A549 (cell line): ENCODE results near the gene PTPRN2. TPM values are rescaled to one million over a fixed set of nuclear protein-coding genes. Genes with fewer than 3 reads are reported as not detected.

Source experiments
- ATAC-seq, 2 experiments: fragments of 200-7000 bp in 1 of 2; fragments of >200 bp in 1 of 2; cut with Nextera tagmentation in 1 of 2; cut with Tn5 transposase in 1 of 2; 3 replicates each; pipeline versions ENCODE4 v1.8.0 to v1.9.1; 2018 to 2020; ENCODE audit warnings: mild to moderate bottlenecking in 1 of 2, moderate library complexity in 1 of 2
- CTCF ChIA-PET: fragments of 300-600 bp; sonication (Branson Sonifier 250); formaldehyde crosslinking; extraction: SDS; loops from one replicate; lab custom pipeline; 2021; ENCODE audit warnings: antibody characterized with exemption, inconsistent platforms; lab: Yijun Ruan, JAX
- POLR2A ChIA-PET: fragments of 350-600 bp; formaldehyde crosslinking; extraction: SDS; loops from one replicate; lab custom pipeline; 2021; ENCODE audit warnings: antibody characterized with exemption, inconsistent platforms; lab: Yijun Ruan, JAX
- DNase-seq, 2 experiments: peaks; one replicate each; pipeline versions ENCODE4 v3.0.0 to v3.0.0-alpha.2; 2011 to 2016; ENCODE audit warnings: low read depth in 1 of 2, low spot score in 1 of 2
- FAIRE-seq: peaks from 2 replicates; lab custom pipeline; 2011; peaks lifted over from hg19 to GRCh38; lab: Jason Lieb, UNC
- H3K27ac ChIP-seq, 2 experiments: fragments of >200 bp; sonication (Bioruptor Twin); formaldehyde crosslinking; 3 replicates each; pipeline ENCODE4 v1.5.1; 2016 to 2017
- H3K4me1 ChIP-seq: fragments of >200 bp; sonication (Bioruptor Twin); formaldehyde crosslinking; 3 replicates; pipeline ENCODE4 v1.6.1; 2016
- H3K4me2 ChIP-seq: fragments of >200 bp; sonication (Bioruptor Twin); formaldehyde crosslinking; 3 replicates; pipeline ENCODE4 v1.6.1; 2016
- H3K4me3 ChIP-seq: fragments of >200 bp; sonication (Bioruptor Twin); formaldehyde crosslinking; 3 replicates; pipeline ENCODE4 v1.5.1; 2016
- H3K9me3 ChIP-seq: fragments of >200 bp; sonication (Bioruptor Twin); formaldehyde crosslinking; 3 replicates; pipeline ENCODE4 v1.6.1; 2016
- BHLHE40 ChIP-seq: IDR thresholded peaks from 2 replicates; pipeline ENCODE4 v1.6.1; 2012; ENCODE audit warnings: low read depth, low read length, inconsistent platforms
- CBX8 ChIP-seq: fragments of 200-600 bp; sonication (generic); IDR thresholded peaks from 2 replicates; pipeline ENCODE4 v1.6.1; 2016
- CEBPB ChIP-seq, 2 experiments: fragments of >200 bp in 1 of 2; sonication (Bioruptor Twin) in 1 of 2; formaldehyde crosslinking in 1 of 2; IDR thresholded peaks; 2 replicates each; pipeline ENCODE4 v1.6.1; 2012 to 2016
- EHF ChIP-seq: fragments of 250-450 bp; sonication (Bioruptor Pico); IDR thresholded peaks from 2 replicates; pipeline ENCODE4 v1.5.0; 2020; ENCODE audit warnings: mild to moderate bottlenecking
- HEYL ChIP-seq: fragments of 250-450 bp; sonication (Bioruptor Pico); IDR thresholded peaks from 2 replicates; pipeline ENCODE4 v1.8.0; 2021; ENCODE audit warnings: mild to moderate bottlenecking, moderate library complexity
- KDM1A ChIP-seq: fragments of 200-600 bp; sonication (generic); IDR thresholded peaks from 2 replicates; pipeline ENCODE4 v1.6.1; 2016; ENCODE audit warnings: low read depth, mild to moderate bottlenecking
- MYC ChIP-seq: IDR thresholded peaks from 2 replicates; pipeline ENCODE4 v1.6.1; 2012; ENCODE audit warnings: mild to moderate bottlenecking, inconsistent platforms, low read length, improper control_type of control experiment, borderline replicate concordance
- NR3C1 ChIP-seq: fragments of >200 bp; sonication (Bioruptor Twin); formaldehyde crosslinking; IDR thresholded peaks from 3 replicates; pipeline ENCODE4 v1.6.1; 2017
- PHF8 ChIP-seq: fragments of 200-600 bp; sonication (generic); IDR thresholded peaks from 2 replicates; pipeline ENCODE4 v1.6.1; 2016; ENCODE audit warnings: low read depth, mild to moderate bottlenecking, antibody characterized with exemption, moderate library complexity, borderline replicate concordance
- POLR2AphosphoS2 ChIP-seq: conservative IDR thresholded peaks from 2 replicates; pipeline ENCODE4 v1.6.1; 2012; ENCODE audit warnings: low read length, improper control_type of control experiment, inconsistent platforms
- RCOR1 ChIP-seq: fragments of 150-350 bp; IDR thresholded peaks from 2 replicates; pipeline ENCODE4 v1.6.1; 2014; ENCODE audit warnings: antibody characterized with exemption, low read length, low read depth
- RNF2 ChIP-seq: fragments of 200-600 bp; sonication (generic); IDR thresholded peaks from 2 replicates; pipeline ENCODE4 v1.6.1; 2016; ENCODE audit warnings: low read depth, mild to moderate bottlenecking, antibody characterized with exemption, moderate library complexity, borderline replicate concordance
- SMC3 ChIP-seq: fragments of >200 bp; sonication (Bioruptor Twin); formaldehyde crosslinking; IDR thresholded peaks from 3 replicates; pipeline ENCODE4 v1.6.1; 2018; ENCODE audit warnings: inconsistent platforms
- ZC3H11A ChIP-seq: fragments of 450-650 bp; IDR thresholded peaks from 2 replicates; pipeline ENCODE4 v1.6.1; 2014; ENCODE audit warnings: antibody characterized with exemption, mild to moderate bottlenecking
- ZFP36 ChIP-seq: fragments of 450-650 bp; IDR thresholded peaks from 2 replicates; pipeline ENCODE4 v1.6.1; 2014; ENCODE audit warnings: borderline replicate concordance; ENCODE audit not compliant: partially characterized antibody
- ZSCAN20 ChIP-seq: fragments of 250-450 bp; sonication (Bioruptor Pico); IDR thresholded peaks from 2 replicates; pipeline ENCODE4 v1.8.0; 2022; ENCODE audit warnings: mild to moderate bottlenecking, moderate library complexity
- WGBS: methylation state at CpG from one replicate; pipeline ENCODE4 v1.1.6; 2017; ENCODE audit errors: missing lambda C conversion rate; 5-methylcytosine and 5-hydroxymethylcytosine counted together
- polyA plus RNA-seq, 4 experiments: library from polyadenylated mRNA; depleted of rRNA in 3 of 4; stranded (reverse); fragments of >200 nt; fragmentation: RNase III in 1 of 4; extraction: RNeasy Plus Mini Kit Qiagen cat#74134 plus additional on column Dnase treatment in 1 of 4; gene quantifications; 2 replicates in 3 of 4; 3 replicates in 1 of 4; pipeline ENCODE4 v1.2.3, GENCODE V29; 2011 to 2017
- TF ChIP-seq, protein P1 (sequence below): fragments of 200-600 bp; sonication (generic); IDR thresholded peaks from 2 replicates; pipeline ENCODE4 v1.6.1; 2016; ENCODE audit warnings: antibody characterized with exemption, mild to moderate bottlenecking, moderate library complexity
- TF ChIP-seq, protein P2 (sequence below): fragments of >200 bp; sonication (Bioruptor Twin); formaldehyde crosslinking; IDR thresholded peaks from 3 replicates; pipeline ENCODE4 v1.6.1; 2016
- TF ChIP-seq, protein P3 (sequence below): fragments of 150-350 bp; IDR thresholded peaks from 2 replicates; pipeline ENCODE4 v1.6.1; 2014; ENCODE audit warnings: low read depth, mild to moderate bottlenecking, low read length
- TF ChIP-seq, protein P4 (sequence below): fragments of >200 bp; sonication (Bioruptor Twin); formaldehyde crosslinking; IDR thresholded peaks from 2 replicates; pipeline ENCODE4 v1.6.1; 2016
- TF ChIP-seq, protein P5 (sequence below): fragments of 250-450 bp; sonication (Bioruptor Pico); IDR thresholded peaks from 2 replicates; pipeline ENCODE4 v1.5.0; 2020; ENCODE audit warnings: low read depth, mild to moderate bottlenecking, moderate library complexity
- TF ChIP-seq, protein P6 (sequence below): fragments of 450-650 bp; IDR thresholded peaks from 2 replicates; pipeline ENCODE4 v1.6.1; 2014; ENCODE audit warnings: antibody characterized with exemption

The PTPRN2 gene
- polyA plus RNA-seq, 2 of the 4 experiments (the other 2 are of a cell fraction) = 0.41 to 1.2 TPM

DNA sequence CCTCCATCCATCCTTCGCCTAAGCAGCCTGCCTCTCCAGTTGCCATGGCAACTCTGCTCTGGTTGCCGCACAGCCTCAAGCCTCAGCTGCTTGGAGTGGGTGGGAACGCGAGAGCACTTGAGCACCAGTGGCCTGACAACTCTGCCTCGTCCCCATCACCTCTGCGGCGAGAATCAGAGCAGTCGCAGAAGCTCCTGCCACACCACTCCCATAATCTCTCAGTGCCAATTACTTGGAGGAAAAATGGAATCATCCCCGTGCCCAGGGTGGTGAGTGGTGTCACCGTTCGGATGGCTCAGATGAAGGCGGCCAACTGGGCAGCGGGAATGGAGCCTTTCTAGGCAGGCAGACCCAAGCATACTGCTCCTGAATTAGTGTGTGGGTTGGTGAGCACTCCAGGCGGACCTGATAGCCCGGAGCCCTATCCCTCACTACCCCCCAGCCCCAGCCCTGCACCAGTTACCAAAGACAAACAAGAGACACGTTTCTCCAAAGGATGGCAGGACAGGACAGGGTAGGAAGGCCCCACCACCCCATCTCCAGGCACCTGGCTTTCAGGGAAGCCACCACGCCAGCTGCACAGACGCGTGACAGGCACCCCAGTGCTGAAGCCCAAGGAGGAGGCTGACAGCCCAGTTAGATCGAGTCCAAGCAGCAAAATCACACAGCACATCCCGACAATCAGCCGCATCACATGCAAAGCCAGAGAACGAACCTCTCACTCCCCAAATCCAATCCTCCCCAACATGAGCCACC is 335.4 kb downstream of the PTPRN2 start:
- DNase-seq = no peak
- ATAC-seq = no peak
- H3K9me3 ChIP-seq = no peaks in the 10 kb centered on the region
- CTCF ChIA-PET = interaction anchor here (0.6 kb wide), 1 partner anchor 106 kb away, joined by 3 read pairs; no protein-coding TSS in a partner anchor
- TF ChIP-seq, protein P1, sequence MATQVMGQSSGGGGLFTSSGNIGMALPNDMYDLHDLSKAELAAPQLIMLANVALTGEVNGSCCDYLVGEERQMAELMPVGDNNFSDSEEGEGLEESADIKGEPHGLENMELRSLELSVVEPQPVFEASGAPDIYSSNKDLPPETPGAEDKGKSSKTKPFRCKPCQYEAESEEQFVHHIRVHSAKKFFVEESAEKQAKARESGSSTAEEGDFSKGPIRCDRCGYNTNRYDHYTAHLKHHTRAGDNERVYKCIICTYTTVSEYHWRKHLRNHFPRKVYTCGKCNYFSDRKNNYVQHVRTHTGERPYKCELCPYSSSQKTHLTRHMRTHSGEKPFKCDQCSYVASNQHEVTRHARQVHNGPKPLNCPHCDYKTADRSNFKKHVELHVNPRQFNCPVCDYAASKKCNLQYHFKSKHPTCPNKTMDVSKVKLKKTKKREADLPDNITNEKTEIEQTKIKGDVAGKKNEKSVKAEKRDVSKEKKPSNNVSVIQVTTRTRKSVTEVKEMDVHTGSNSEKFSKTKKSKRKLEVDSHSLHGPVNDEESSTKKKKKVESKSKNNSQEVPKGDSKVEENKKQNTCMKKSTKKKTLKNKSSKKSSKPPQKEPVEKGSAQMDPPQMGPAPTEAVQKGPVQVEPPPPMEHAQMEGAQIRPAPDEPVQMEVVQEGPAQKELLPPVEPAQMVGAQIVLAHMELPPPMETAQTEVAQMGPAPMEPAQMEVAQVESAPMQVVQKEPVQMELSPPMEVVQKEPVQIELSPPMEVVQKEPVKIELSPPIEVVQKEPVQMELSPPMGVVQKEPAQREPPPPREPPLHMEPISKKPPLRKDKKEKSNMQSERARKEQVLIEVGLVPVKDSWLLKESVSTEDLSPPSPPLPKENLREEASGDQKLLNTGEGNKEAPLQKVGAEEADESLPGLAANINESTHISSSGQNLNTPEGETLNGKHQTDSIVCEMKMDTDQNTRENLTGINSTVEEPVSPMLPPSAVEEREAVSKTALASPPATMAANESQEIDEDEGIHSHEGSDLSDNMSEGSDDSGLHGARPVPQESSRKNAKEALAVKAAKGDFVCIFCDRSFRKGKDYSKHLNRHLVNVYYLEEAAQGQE = no peak
- no peak for TF ChIP-seq ZC3H11A
- no peak for TF ChIP-seq SMC3
- no peak for TF ChIP-seq ZSCAN20 (CRISPR knock-in tag)
- no peak for TF ChIP-seq BHLHE40
- TF ChIP-seq CEBPB (IDR thresholded peaks at IDR 0.05) = no peak
- TF ChIP-seq NR3C1 = no peak
- TF ChIP-seq ZFP36 = no peak
- TF ChIP-seq, protein P2, sequence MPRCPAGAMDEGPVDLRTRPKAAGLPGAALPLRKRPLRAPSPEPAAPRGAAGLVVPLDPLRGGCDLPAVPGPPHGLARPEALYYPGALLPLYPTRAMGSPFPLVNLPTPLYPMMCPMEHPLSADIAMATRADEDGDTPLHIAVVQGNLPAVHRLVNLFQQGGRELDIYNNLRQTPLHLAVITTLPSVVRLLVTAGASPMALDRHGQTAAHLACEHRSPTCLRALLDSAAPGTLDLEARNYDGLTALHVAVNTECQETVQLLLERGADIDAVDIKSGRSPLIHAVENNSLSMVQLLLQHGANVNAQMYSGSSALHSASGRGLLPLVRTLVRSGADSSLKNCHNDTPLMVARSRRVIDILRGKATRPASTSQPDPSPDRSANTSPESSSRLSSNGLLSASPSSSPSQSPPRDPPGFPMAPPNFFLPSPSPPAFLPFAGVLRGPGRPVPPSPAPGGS = no peak
- TF ChIP-seq PHF8 = no peak
- no peak for TF ChIP-seq MYC
- TF ChIP-seq HEYL = no peak
- TF ChIP-seq, protein P3, sequence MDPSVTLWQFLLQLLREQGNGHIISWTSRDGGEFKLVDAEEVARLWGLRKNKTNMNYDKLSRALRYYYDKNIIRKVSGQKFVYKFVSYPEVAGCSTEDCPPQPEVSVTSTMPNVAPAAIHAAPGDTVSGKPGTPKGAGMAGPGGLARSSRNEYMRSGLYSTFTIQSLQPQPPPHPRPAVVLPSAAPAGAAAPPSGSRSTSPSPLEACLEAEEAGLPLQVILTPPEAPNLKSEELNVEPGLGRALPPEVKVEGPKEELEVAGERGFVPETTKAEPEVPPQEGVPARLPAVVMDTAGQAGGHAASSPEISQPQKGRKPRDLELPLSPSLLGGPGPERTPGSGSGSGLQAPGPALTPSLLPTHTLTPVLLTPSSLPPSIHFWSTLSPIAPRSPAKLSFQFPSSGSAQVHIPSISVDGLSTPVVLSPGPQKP = no peak
- TF ChIP-seq POLR2AphosphoS2 = no peak
- TF ChIP-seq, protein P4, sequence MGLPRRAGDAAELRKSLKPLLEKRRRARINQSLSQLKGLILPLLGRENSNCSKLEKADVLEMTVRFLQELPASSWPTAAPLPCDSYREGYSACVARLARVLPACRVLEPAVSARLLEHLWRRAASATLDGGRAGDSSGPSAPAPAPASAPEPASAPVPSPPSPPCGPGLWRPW = no peak
- TF ChIP-seq, all 56 proteins: peak for 0
- Histone ChIP-seq H3K4me3 (no peak overlapping the region), H3K4me2 (no peak overlapping the region), H3K27ac (no peak overlapping the region), H3K4me1 (no peaks in the 10 kb centered on the region)
- no peak for FAIRE-seq
- 59% methylated on average over 18 of the region's 23 CpGs for WGBS
- POLR2A ChIA-PET = no interaction called here

DNA sequence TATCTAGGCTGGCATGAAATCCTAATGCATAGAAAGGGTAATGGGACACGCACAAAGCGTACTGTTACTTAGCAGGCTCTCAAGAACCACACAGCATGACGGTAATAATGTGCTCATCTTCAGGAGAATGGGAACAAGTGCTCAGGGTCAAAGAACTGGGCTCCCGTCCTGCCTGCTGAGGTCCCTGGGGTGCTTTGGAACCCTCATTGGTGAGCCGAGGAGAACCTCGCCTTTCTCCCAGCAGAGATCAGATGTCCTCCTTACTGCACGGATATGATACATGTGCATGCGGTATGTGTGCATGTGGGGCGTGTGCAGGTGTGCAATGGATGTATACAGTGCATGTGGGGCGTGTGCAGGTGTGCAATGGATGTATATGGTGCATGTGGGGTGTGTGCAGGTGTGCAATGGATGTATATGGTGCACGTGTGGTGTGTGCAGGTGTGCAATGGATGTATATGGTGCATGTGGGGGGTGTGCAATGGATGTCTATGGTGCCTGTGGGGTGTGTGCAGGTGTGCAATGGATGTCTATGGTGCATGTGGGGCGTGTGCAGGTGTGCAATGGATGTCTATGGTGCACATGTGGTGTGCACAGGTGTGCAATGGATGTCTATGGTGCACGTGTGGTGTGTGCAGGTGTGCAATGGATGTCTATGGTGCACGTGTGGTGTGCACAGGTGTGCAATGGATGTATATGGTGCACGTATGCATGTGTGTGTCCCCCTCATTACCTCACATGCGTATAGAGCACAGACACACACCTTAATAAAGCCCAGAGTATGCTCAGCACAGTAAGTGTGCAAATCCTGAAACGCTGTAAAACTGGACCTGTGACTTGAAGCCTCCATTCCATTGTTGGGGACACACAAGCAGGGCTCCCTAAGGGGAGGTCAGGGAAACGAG is 336.3 kb downstream of the PTPRN2 start:
- FAIRE-seq (no peak), ATAC-seq (no peak), DNase-seq (no peak)
- no peaks in the 10 kb centered on the region for H3K4me1 ChIP-seq
- CTCF ChIA-PET = interaction anchor here (0.6 kb wide), 1 partner anchor 105 kb away, joined by 3 read pairs; no protein-coding TSS in a partner anchor
- POLR2A ChIA-PET = no interaction called here
- 30% methylated on average over 17 of the region's 18 CpGs for WGBS
- no peak overlapping the region for H3K4me2 ChIP-seq
- TF ChIP-seq RNF2 = no peak
- no peak for TF ChIP-seq CBX8
- TF ChIP-seq, protein P5, sequence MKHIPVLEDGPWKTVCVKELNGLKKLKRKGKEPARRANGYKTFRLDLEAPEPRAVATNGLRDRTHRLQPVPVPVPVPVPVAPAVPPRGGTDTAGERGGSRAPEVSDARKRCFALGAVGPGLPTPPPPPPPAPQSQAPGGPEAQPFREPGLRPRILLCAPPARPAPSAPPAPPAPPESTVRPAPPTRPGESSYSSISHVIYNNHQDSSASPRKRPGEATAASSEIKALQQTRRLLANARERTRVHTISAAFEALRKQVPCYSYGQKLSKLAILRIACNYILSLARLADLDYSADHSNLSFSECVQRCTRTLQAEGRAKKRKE (CRISPR knock-in tag) = no peak
- TF ChIP-seq, protein P6, sequence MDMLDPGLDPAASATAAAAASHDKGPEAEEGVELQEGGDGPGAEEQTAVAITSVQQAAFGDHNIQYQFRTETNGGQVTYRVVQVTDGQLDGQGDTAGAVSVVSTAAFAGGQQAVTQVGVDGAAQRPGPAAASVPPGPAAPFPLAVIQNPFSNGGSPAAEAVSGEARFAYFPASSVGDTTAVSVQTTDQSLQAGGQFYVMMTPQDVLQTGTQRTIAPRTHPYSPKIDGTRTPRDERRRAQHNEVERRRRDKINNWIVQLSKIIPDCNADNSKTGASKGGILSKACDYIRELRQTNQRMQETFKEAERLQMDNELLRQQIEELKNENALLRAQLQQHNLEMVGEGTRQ = no peak
- TF ChIP-seq RCOR1 = no peak
- TF ChIP-seq EHF (CRISPR knock-in tag) = no peak
- TF ChIP-seq, protein P2 = no peak
- TF ChIP-seq KDM1A = no peak
- no peak overlapping the region for H3K4me3 ChIP-seq
- no peaks in the 10 kb centered on the region for H3K9me3 ChIP-seq
- H3K27ac ChIP-seq = no peak overlapping the region
